Activated T-cell treated with anti-CD3 and anti-CD28 coated beads, Interleukin-2, amount 50 U/mL, for 24 hours (primary cell): ENCODE measurements around the gene LPO.
A peak's percentile ranks its signal among the peaks of the same experiment; 100 is the strongest.

Source experiments
- DNase-seq: peaks from one replicate; pipeline ENCODE4 v3.0.0-alpha.2; 2020
- H3K27ac Mint-ChIP-seq: 2 replicates; pipeline ENCODE4 v1.8.0; 2020; ENCODE audit warnings: mild to moderate bottlenecking, mixed read lengths
- H3K27me3 Mint-ChIP-seq: 2 replicates; pipeline ENCODE4 v1.8.0; 2020; ENCODE audit warnings: mixed read lengths
- H3K36me3 Mint-ChIP-seq: 2 replicates; pipeline ENCODE4 v1.8.0; 2020; ENCODE audit warnings: low read depth, mixed read lengths
- H3K4me1 Mint-ChIP-seq: 2 replicates; pipeline ENCODE4 v1.8.0; 2020; ENCODE audit warnings: low read depth, mixed read lengths
- H3K4me3 Mint-ChIP-seq: 2 replicates; pipeline ENCODE4 v1.8.0; 2020; ENCODE audit warnings: mild to moderate bottlenecking, moderate library complexity, mixed read lengths
- H3K9me3 Mint-ChIP-seq: 2 replicates; pipeline ENCODE4 v1.8.0; 2020; ENCODE audit warnings: mixed read lengths

Gene LPO

GRCh38 chr17:58239987-58240386, 1.6 kb downstream of the LPO start:
- Mint-ChIP-seq H3K27me3 (peaks cover 69% of the 10 kb centered on the region), H3K4me3 (no peak overlapping the region), H3K9me3 (no peaks in the 10 kb centered on the region), H3K36me3 (no peaks in the 10 kb centered on the region), H3K4me1 (peaks cover 7% of the 10 kb centered on the region), H3K27ac (no peak overlapping the region)
- DNase-seq = no peak

GRCh38 chr17:58242171-58242784, 3.9 kb downstream of the LPO start:
- Mint-ChIP-seq H3K36me3 (no peaks in the 10 kb centered on the region), H3K9me3 (no peaks in the 10 kb centered on the region), H3K4me3 (no peak overlapping the region), H3K4me1 (peaks cover 7% of the 10 kb centered on the region), H3K27ac (no peak overlapping the region), H3K27me3 (peaks cover 60% of the 10 kb centered on the region)
- no peak for DNase-seq

- Mint-ChIP-seq H3K36me3 (no peaks in the 10 kb centered on the region), H3K27ac (no peak overlapping the region), H3K4me3 (no peak overlapping the region), H3K4me1 (peaks cover 18% of the 10 kb centered on the region), H3K9me3 (no peaks in the 10 kb centered on the region), H3K27me3 (peaks cover 57% of the 10 kb centered on the region)
- no peak for DNase-seq
These were observed 6.6 kb downstream of the LPO start for GRCh38 chr17:58244963-58245362.

DNA sequence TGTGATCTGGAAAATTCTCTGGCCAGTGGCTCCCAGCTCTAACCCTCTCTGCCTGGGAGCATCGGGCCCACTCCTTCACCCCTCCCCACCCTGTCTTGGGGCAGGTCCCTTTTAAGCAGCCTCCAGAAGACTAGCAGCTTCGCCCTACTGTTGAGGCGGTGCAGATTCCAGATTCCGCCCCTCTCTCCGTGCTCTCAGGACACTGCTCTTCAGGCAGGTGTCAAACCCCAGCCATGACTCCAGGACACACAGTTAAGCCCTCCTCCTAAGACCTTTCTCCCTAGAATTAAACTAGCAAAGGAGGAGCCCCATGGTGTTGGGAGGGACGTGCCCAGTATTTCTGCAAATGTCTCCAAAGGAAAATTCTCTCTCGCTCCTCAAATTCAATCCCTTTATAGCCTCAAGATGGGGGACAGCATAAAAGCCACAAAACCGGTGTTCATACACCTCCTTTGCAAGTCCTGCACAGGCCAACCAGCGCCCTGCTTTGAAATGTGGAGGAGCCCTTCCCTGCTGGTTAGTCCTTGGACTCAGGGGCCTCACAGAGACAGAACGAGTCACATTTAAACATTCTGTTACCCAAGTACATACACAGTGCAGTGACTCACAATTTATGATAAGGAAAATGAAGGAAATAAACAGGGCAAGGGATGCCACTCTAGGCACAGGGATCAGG, 7.2 kb downstream of the LPO start:
- no peaks in the 10 kb centered on the region for H3K36me3 Mint-ChIP-seq
- no peak for DNase-seq
- H3K4me1 Mint-ChIP-seq = peaks cover 19% of the 10 kb centered on the region
- no peak overlapping the region for H3K4me3 Mint-ChIP-seq
- no peaks in the 10 kb centered on the region for H3K9me3 Mint-ChIP-seq
- H3K27ac Mint-ChIP-seq = no peak overlapping the region
- peaks cover 56% of the 10 kb centered on the region for H3K27me3 Mint-ChIP-seq

DNA sequence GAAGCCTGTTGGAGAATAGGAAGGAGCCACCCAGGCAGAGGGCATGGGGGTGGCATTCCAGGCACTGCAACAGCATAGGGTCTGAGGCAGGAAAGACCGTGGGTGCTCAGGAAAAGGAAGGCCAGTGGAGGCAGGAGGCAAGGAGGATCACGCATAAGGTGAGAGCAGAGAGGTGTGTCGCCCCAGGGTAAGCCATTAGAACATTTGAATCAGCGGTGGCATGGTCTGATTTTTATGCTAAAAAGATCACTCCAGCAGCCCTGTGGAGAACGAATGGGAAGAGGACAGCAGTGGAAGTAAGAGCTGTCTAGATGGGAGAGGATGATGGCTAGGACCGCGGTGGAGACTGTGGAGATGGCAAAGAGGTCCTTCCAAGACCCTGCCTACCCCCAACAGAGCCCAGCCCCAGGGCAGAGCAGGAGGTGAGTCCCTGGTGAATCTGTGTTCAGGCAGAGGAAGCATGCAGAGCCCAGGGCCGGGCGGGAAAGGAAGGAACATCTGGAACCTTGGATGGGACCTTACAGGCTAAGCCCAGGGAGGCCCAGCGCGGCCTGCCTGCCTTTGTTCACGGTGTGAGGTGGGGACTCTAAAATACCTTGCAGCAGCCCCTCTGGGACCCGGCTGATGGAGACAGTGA, 7.8 kb downstream of the LPO start:
- Mint-ChIP-seq H3K9me3 (no peaks in the 10 kb centered on the region), H3K36me3 (no peaks in the 10 kb centered on the region), H3K27ac (no peak overlapping the region), H3K27me3 (peaks cover 57% of the 10 kb centered on the region), H3K4me1 (peaks cover 19% of the 10 kb centered on the region), H3K4me3 (no peak overlapping the region)
- DNase-seq = no peak

- no peak overlapping the region for H3K27ac Mint-ChIP-seq
- no peak for DNase-seq
- H3K9me3 Mint-ChIP-seq = no peaks in the 10 kb centered on the region
- peaks cover 19% of the 10 kb centered on the region for H3K4me1 Mint-ChIP-seq
- H3K4me3 Mint-ChIP-seq = no peak overlapping the region
- no peaks in the 10 kb centered on the region for H3K36me3 Mint-ChIP-seq
- H3K27me3 Mint-ChIP-seq = peaks cover 57% of the 10 kb centered on the region
These were observed 8.4 kb downstream of the LPO start for GRCh38 chr17:58246781-58247180.

DNA sequence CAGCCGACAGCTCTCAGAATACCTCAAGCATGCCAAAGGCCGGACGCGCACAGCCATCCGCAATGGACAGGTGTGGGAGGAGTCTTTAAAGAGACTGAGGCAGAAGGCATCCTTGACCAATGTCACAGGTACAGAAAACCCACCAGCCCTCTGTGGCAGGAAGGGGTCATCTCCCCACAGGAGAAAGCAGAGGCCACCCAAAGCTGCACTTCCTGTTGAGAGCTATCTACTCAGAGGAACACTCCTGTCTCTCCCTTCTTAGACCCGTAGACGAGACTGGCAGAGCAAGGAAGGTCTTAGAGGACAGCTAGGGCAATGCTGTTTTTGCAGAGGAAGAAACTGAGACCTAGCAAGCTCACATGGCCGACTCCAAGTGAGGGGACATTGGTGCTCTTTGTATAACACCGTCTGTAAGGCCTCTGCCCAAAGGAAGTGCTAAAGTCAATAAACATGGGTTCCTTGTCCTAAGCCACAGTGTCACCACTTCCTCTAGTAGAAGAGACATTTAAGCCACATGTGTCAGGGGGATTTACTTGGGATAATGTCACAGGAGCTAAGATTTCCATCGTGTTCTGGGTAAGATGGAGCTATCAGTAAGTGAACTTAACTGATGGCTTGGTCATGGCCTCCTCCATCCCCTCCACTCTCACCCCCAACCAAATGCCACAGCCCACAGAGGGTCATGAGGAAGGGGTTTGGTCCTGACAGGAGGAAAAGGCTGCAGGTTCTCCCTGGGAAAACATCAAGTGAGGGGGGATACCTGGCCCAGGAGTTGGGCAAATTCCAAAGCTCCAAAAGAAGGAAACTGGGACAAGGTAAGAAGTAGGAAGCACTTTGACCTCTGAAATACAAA, 9.4 kb downstream of the LPO start:
- Mint-ChIP-seq H3K27ac (no peak overlapping the region), H3K9me3 (no peaks in the 10 kb centered on the region), H3K4me1 (peaks cover 11% of the 10 kb centered on the region), H3K36me3 (no peaks in the 10 kb centered on the region), H3K4me3 (no peak overlapping the region), H3K27me3 (peaks cover 55% of the 10 kb centered on the region)
- no peak for DNase-seq

- Mint-ChIP-seq H3K4me1 (peaks cover 11% of the 10 kb centered on the region), H3K4me3 (peak overlapping the region; percentile 74), H3K27ac (no peak overlapping the region), H3K27me3 (peaks cover 50% of the 10 kb centered on the region), H3K36me3 (no peaks in the 10 kb centered on the region), H3K9me3 (no peaks in the 10 kb centered on the region)
- no peak for DNase-seq
These were observed 10.5 kb downstream of the LPO start for GRCh38 chr17:58248955-58249269.

DNA sequence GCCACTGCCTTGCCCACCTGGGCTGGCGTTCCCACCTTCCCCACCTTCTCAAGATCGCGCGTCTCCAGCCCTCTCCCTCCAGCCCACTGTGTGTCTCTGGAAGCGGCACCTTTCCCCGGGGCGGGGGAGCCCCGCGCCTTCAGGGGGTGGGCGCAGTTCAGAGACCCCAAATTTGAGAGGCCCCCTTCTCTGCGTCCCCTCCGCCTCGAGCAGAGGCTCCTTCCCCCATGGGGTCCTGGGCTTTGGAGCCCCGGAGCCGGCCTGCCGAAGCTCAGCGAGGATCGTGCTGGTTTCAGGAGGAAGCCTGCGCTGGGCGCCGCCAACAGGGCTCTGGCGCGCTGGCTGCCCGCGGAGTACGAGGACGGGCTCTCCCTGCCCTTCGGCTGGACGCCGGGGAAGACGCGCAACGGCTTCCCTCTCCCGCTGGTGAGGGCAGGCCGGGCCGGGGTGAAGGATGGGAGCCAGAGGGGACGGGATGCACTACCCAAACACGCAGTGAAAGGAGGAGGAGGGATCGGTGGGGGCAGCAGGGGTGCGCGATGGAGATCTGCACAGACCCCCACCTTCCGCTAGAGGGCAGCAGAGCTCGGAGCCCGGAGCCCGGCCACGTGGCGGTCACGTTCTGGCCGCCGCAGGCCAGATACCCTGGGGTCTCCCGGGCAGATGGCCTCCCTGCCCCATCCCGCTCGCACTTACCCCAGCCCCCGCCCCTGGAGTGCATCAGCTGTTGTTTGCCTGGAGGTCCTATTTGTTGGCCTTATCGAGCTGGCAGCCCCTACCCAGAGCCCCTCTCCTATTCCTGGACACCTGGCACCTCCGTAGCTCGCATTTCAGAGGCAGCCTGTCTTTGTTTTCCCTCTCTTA, 11.1 kb downstream of the LPO start:
- peak; percentile 91 for DNase-seq
- peak overlapping the region; percentile 42 for H3K27ac Mint-ChIP-seq
- peak overlapping the region; percentile 74 for H3K4me3 Mint-ChIP-seq
- H3K36me3 Mint-ChIP-seq = no peaks in the 10 kb centered on the region
- peaks cover 47% of the 10 kb centered on the region for H3K27me3 Mint-ChIP-seq
- H3K9me3 Mint-ChIP-seq = no peaks in the 10 kb centered on the region
- peaks cover 11% of the 10 kb centered on the region for H3K4me1 Mint-ChIP-seq

GRCh38 chr17:58250344-58251011, 12.1 kb downstream of the LPO start:
- no peak overlapping the region for H3K4me3 Mint-ChIP-seq
- peaks cover 11% of the 10 kb centered on the region for H3K4me1 Mint-ChIP-seq
- DNase-seq = peak; percentile 43
- H3K27ac Mint-ChIP-seq = no peak overlapping the region
- H3K36me3 Mint-ChIP-seq = no peaks in the 10 kb centered on the region
- no peaks in the 10 kb centered on the region for H3K9me3 Mint-ChIP-seq
- peaks cover 49% of the 10 kb centered on the region for H3K27me3 Mint-ChIP-seq

- Mint-ChIP-seq H3K27ac (no peak overlapping the region), H3K9me3 (no peaks in the 10 kb centered on the region), H3K27me3 (peaks cover 45% of the 10 kb centered on the region), H3K36me3 (no peaks in the 10 kb centered on the region), H3K4me1 (peaks cover 11% of the 10 kb centered on the region), H3K4me3 (no peak overlapping the region)
- DNase-seq = no peak
These were observed 13.8 kb downstream of the LPO start for GRCh38 chr17:58252141-58252540.

GRCh38 chr17:58253082-58253481, 14.7 kb downstream of the LPO start:
- Mint-ChIP-seq H3K36me3 (no peaks in the 10 kb centered on the region), H3K9me3 (no peaks in the 10 kb centered on the region), H3K4me1 (peaks cover 6% of the 10 kb centered on the region), H3K4me3 (no peak overlapping the region), H3K27ac (no peak overlapping the region), H3K27me3 (peaks cover 49% of the 10 kb centered on the region)
- no peak for DNase-seq

DNA sequence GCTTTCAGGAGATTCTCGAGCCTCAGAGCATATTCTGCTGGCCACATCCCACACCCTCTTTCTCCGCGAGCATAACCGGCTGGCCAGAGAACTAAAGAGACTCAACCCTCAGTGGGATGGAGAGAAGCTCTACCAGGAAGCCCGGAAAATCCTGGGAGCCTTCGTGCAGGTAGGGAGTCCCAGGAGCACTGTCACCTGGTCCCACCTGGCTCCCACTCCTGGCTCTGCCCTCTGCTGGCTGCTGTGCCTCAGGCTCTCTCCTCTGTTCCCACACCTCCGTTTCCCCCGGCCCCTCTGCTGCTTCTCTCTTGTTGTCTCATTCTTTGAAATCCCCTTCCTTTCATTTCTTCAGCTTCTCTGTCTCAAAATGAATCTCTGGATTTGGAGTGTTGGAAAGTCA, 16.4 kb downstream of the LPO start:
- no peaks in the 10 kb centered on the region for H3K9me3 Mint-ChIP-seq

More for the DNA sequence above, 16.4 kb downstream of the LPO start:
- Mint-ChIP-seq H3K27me3 (peaks cover 46% of the 10 kb centered on the region), H3K36me3 (no peaks in the 10 kb centered on the region), H3K4me1 (peaks cover 2% of the 10 kb centered on the region), H3K4me3 (no peak overlapping the region), H3K27ac (no peak overlapping the region)
- DNase-seq = no peak
